Measurements from ENCODE around the gene SVEP1.
"Not testable (repeated sequence)": the region's sequence is repeated elsewhere in the genome, so short reads cannot be mapped to it uniquely, and the experiment has no call there.

SVEP1 gene

GRCh38 chr9:110579862-110580219, 300 bp upstream of the SVEP1 start:
- DNase-seq (ENCODE audit: low read depth in 2 of 2, low spot score in 1 of 2): no peak

GRCh38 chr9:110578575-110579033, 937 bp downstream of the SVEP1 start:
- no peak for DNase-seq (ENCODE audit: low read depth in 2 of 2, low spot score in 1 of 2)

GRCh38 chr9:110575945-110576344, 3.6 kb downstream of the SVEP1 start:
- DNase-seq (ENCODE audit: low read depth in 2 of 2, low spot score in 1 of 2): no peak

- no peak for DNase-seq (ENCODE audit: low read depth in 2 of 2, low spot score in 1 of 2)
These were observed 4.4 kb downstream of the SVEP1 start for GRCh38 chr9:110575169-110575568.

- no peak for DNase-seq (ENCODE audit: low read depth in 2 of 2, low spot score in 1 of 2)
These were observed 6.2 kb downstream of the SVEP1 start for GRCh38 chr9:110573305-110573704.

- DNase-seq (ENCODE audit: low read depth in 2 of 2, low spot score in 1 of 2): no peak
These were observed 7.6 kb downstream of the SVEP1 start for GRCh38 chr9:110571801-110572483.

- no peak for DNase-seq (ENCODE audit: low read depth in 2 of 2, low spot score in 1 of 2)
These were observed 13.4 kb downstream of the SVEP1 start for GRCh38 chr9:110566156-110566555.

- no peak for DNase-seq (ENCODE audit: low read depth in 2 of 2, low spot score in 1 of 2)
These were observed 17.7 kb downstream of the SVEP1 start for GRCh38 chr9:110561826-110562225.

- no peak for DNase-seq (ENCODE audit: low read depth in 2 of 2, low spot score in 1 of 2)
These were observed 19.7 kb downstream of the SVEP1 start for GRCh38 chr9:110559869-110560268.

GRCh38 chr9:110555551-110556331, 23.8 kb downstream of the SVEP1 start:
- no peak for DNase-seq (ENCODE audit: low read depth in 2 of 2, low spot score in 1 of 2)

- DNase-seq (ENCODE audit: low read depth in 2 of 2, low spot score in 1 of 2): no peak
These were observed 33.1 kb downstream of the SVEP1 start for GRCh38 chr9:110546411-110546871.

GRCh38 chr9:110545705-110546104, 33.8 kb downstream of the SVEP1 start:
- no peak for DNase-seq (ENCODE audit: low read depth in 2 of 2, low spot score in 1 of 2)

GRCh38 chr9:110543631-110544051, 35.9 kb downstream of the SVEP1 start:
- no peak for DNase-seq (ENCODE audit: low read depth in 2 of 2, low spot score in 1 of 2)

- no peak for DNase-seq (ENCODE audit: low read depth in 2 of 2, low spot score in 1 of 2)
These were observed 37.6 kb downstream of the SVEP1 start for GRCh38 chr9:110541950-110542349.

- no peak for DNase-seq (ENCODE audit: low read depth in 2 of 2, low spot score in 1 of 2)
These were observed 40.9 kb downstream of the SVEP1 start for GRCh38 chr9:110538647-110539041.

GRCh38 chr9:110537841-110538646, 41.5 kb downstream of the SVEP1 start:
- no peak for DNase-seq (ENCODE audit: low read depth in 2 of 2, low spot score in 1 of 2)

- DNase-seq (ENCODE audit: low read depth in 2 of 2, low spot score in 1 of 2): no peak
These were observed 42.7 kb downstream of the SVEP1 start for GRCh38 chr9:110536822-110537221.

GRCh38 chr9:110534162-110534561, 45.4 kb downstream of the SVEP1 start:
- DNase-seq (ENCODE audit: low read depth in 2 of 2, low spot score in 1 of 2): not testable (repeated sequence)

GRCh38 chr9:110532908-110533665, 46.5 kb downstream of the SVEP1 start:
- no peak for DNase-seq (ENCODE audit: low read depth in 2 of 2, low spot score in 1 of 2)

GRCh38 chr9:110531776-110532175, 47.8 kb downstream of the SVEP1 start:
- DNase-seq (ENCODE audit: low read depth in 2 of 2, low spot score in 1 of 2): no peak

- not testable (repeated sequence) for DNase-seq (ENCODE audit: low read depth in 2 of 2, low spot score in 1 of 2)
These were observed 48.3 kb downstream of the SVEP1 start for GRCh38 chr9:110531241-110531640.
